Transverse colon (tissue), 4 donors: ENCODE data around the gene GSTK1. TPM values are rescaled to one million over a fixed set of nuclear protein-coding genes. Genes with fewer than 3 reads are reported as not detected.

Source experiments
- DNase-seq: peaks from one replicate; pipeline ENCODE4 v3.0.0-alpha.2; 2019
- H3K27ac ChIP-seq, 4 donors: fragments of 200-600 bp; sonication (generic); 2 replicates each; pipeline ENCODE4 v1.5.1; 2016 to 2018; ENCODE audit warnings: inconsistent platforms in 4 of 4
- H3K27me3 ChIP-seq: fragments of 200-600 bp; sonication (generic); 2 replicates; pipeline ENCODE4 v1.5.1; 2017; ENCODE audit warnings: inconsistent platforms
- H3K36me3 ChIP-seq, 4 donors: fragments of 200-600 bp; sonication (generic); 2 replicates each; pipeline ENCODE4 v1.5.1; 2017 to 2019; ENCODE audit warnings: inconsistent platforms in 4 of 4
- H3K4me1 ChIP-seq, 4 donors: fragments of 200-600 bp; sonication (generic); 2 replicates each; pipeline ENCODE4 v1.5.1; 2017 to 2020; ENCODE audit warnings: inconsistent platforms in 4 of 4
- H3K4me3 ChIP-seq, 4 donors: fragments of 200-600 bp; sonication (generic); 1 replicate in 1 of 4; 2 replicates in 3 of 4; pipeline versions ENCODE4 v1.5.1 to v1.6.1; 2017 to 2019; ENCODE audit warnings: inconsistent platforms in 4 of 4
- H3K9me3 ChIP-seq, 2 donors: fragments of 200-600 bp; sonication (generic); 2 replicates each; pipeline ENCODE4 v1.5.1; 2017 to 2019; ENCODE audit warnings: inconsistent platforms in 2 of 2
- EP300 ChIP-seq: sonication (generic); formaldehyde crosslinking; IDR thresholded peaks from one replicate; pipeline ENCODE4 v1.6.1; 2017; ENCODE audit warnings: antibody characterized with exemption, low read depth
- POLR2A ChIP-seq: fragments of 450-650 bp; IDR thresholded peaks from one replicate; pipeline ENCODE4 v1.6.1; 2016; ENCODE audit warnings: antibody characterized with exemption, mild to moderate bottlenecking, moderate library complexity
- POLR2AphosphoS5 ChIP-seq, 3 donors: sonication (generic); formaldehyde crosslinking; IDR thresholded peaks; one replicate each; pipeline ENCODE4 v1.6.1; 2016; ENCODE audit warnings: antibody characterized with exemption in 3 of 3
- WGBS, 2 donors: methylation state at CpG; one replicate each; pipeline ENCODE4 v1.1.5; 2018; ENCODE audit warnings: low coverage in 1 of 2; 5-methylcytosine and 5-hydroxymethylcytosine counted together
- in situ Hi-C, 4 donors: fragments of 200-750 bp; cut with MboI; loops; one replicate each; pipeline versions ENCODE4 v1.15.0 to v1.15.1; 2017; ENCODE audit warnings: low sequenced_read_pairs in 3 of 4, low pct_ligation_motif_present in 1 of 4, low pct_unique_long_range_greater_than_20kb in 1 of 4
- intact Hi-C: fragments of 100-400 bp; cut with DNase I; formaldehyde crosslinking; loops from one replicate; pipeline ENCODE4 v1.15.1; 2023; ENCODE audit warnings: low total_unique reads
- total RNA-seq, 4 donors: library from RNA; depleted of rRNA; stranded (reverse); fragments of >200 nt; gene quantifications; one replicate each; pipeline ENCODE4 v1.1.0, GENCODE V29; 2016
- TF ChIP-seq, protein P1 (sequence below), 5 experiments: fragments of 200-600 bp in 3 of 5; fragments of 450-650 bp in 2 of 5; sonication (generic) in 3 of 5; IDR thresholded peaks; 1 replicate in 2 of 5; 2 replicates in 3 of 5; pipeline ENCODE4 v1.5.1; 2016 to 2017; ENCODE audit warnings: antibody characterized with exemption in 5 of 5, inconsistent platforms in 3 of 5, mild to moderate bottlenecking in 2 of 5, moderate library complexity in 1 of 5

The GSTK1 gene
- total RNA-seq, 4 donors from 2014 or later, result 333 to 472 (median 376) TPM

DNA sequence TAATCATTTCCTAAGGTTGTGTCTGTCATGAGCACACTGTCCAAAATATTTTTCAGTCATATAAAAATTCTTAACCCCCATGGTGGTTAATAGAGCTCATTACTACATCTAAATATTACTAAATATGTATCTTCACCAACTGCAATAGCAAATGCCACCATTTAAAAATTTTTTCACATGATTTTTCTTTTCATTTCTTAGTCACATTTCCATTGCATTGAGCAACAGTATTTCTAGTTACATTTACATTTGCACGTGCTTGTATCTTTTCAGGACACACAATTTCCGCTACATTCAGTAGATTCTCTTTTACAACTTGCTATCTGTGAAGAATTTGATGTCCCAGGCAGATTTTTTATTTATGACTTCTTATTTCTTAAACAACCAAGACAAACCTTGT lies 46.6 kb upstream of the GSTK1 start:
- Histone ChIP-seq H3K4me3 (no peak overlapping the region), H3K27ac (no peak overlapping the region), H3K9me3 (no peaks in the 10 kb centered on the region), H3K36me3 (no peaks in the 10 kb centered on the region), H3K4me1 (no peaks in the 10 kb centered on the region), H3K27me3 (peaks cover 5% of the 10 kb centered on the region)
- TF ChIP-seq POLR2A (no peak), EP300 (no peak), POLR2AphosphoS5 (IDR thresholded peaks at IDR 0.05) (no peak)
- TF ChIP-seq, protein P1, sequence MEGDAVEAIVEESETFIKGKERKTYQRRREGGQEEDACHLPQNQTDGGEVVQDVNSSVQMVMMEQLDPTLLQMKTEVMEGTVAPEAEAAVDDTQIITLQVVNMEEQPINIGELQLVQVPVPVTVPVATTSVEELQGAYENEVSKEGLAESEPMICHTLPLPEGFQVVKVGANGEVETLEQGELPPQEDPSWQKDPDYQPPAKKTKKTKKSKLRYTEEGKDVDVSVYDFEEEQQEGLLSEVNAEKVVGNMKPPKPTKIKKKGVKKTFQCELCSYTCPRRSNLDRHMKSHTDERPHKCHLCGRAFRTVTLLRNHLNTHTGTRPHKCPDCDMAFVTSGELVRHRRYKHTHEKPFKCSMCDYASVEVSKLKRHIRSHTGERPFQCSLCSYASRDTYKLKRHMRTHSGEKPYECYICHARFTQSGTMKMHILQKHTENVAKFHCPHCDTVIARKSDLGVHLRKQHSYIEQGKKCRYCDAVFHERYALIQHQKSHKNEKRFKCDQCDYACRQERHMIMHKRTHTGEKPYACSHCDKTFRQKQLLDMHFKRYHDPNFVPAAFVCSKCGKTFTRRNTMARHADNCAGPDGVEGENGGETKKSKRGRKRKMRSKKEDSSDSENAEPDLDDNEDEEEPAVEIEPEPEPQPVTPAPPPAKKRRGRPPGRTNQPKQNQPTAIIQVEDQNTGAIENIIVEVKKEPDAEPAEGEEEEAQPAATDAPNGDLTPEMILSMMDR (IDR thresholded peaks at IDR 0.05), result no peak
- 87 to 90% methylated on average over 2 of the region's 2 CpGs for WGBS, 2 donors
- in situ Hi-C loops (loop anchor here (25.0 kb wide), 3 partner anchors 329 to 579 kb away; partner anchors contain the start of genes EPHB6 (in 3 of the 4) and TRPV6 (in 1 of the 4)), intact Hi-C loops (loop anchor here (10.0 kb wide), 1 partner anchor 342 kb away; no protein-coding TSS in a partner anchor)
- no peak for DNase-seq

DNA sequence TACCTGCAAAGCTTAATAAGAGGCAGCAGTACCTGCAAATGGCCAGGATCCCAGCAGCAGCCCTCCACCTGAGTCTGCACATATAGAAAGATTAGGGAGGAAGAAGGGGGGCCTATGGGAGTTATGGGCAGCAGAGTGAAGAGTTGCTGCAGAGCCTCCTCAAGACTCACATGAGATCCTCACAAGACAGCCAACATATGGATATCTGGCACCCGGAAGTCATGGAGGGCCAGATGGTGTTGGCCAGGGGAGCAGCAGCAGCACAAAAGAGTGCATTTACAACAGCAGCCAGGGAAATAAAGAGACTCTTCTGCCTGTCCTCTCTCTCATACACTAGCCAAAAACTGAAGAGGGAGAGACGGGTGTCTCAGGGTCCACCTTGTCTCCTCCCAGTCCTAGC lies 45.4 kb upstream of the GSTK1 start:
- in situ Hi-C loops, result loop anchor here (25.0 kb wide), 3 partner anchors 331 to 581 kb away; partner anchors contain the start of genes EPHB6 (in 3 of the 4) and TRPV6 (in 1 of the 4)
- 63 to 83% methylated on average over 2 of the region's 2 CpGs for WGBS, 2 donors
- Histone ChIP-seq H3K9me3 (no peaks in the 10 kb centered on the region), H3K27ac (no peak overlapping the region), H3K27me3 (peaks cover 6% of the 10 kb centered on the region), H3K4me3 (no peak overlapping the region), H3K36me3 (no peaks in the 10 kb centered on the region), H3K4me1 (no peaks in the 10 kb centered on the region)
- TF ChIP-seq, protein P1 (IDR thresholded peaks at IDR 0.05), result no peak
- TF ChIP-seq EP300, result no peak
- TF ChIP-seq POLR2A, result no peak
- TF ChIP-seq POLR2AphosphoS5 (IDR thresholded peaks at IDR 0.05), result no peak
- no peak for DNase-seq
- intact Hi-C loops, result loop anchor here (10.0 kb wide), 1 partner anchor 343 kb away; no protein-coding TSS in a partner anchor

DNA sequence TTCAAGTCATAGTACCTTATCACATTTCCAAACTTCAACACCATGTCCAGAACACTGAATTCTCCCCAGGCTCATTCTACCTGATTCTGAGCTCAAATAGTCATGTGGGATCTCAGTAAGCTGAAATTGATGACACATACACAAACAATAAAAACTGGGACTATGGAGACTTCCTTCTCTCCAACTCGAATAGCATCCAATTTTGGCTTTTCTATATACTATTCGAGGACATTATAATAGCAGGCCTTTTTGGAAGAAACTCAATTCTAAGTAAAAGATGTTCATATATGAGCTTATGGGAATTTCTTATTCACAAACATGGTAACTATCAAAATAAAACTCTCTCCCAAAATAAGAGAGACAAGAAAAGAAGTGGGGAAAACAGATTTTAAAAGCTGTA lies 42.0 kb upstream of the GSTK1 start:
- intact Hi-C loops (no loop called here), in situ Hi-C loops (loop anchor here (25.0 kb wide), 3 partner anchors 334 to 584 kb away; partner anchors contain the start of genes EPHB6 (in 3 of the 4) and TRPV6 (in 1 of the 4))
- Histone ChIP-seq H3K9me3 (no peaks in the 10 kb centered on the region), H3K4me1 (no peaks in the 10 kb centered on the region), H3K27me3 (peaks cover 6% of the 10 kb centered on the region), H3K4me3 (no peak overlapping the region), H3K27ac (no peak overlapping the region), H3K36me3 (no peaks in the 10 kb centered on the region)
- DNase-seq, result no peak
- 60 to 73% methylated on average over 2 of the region's 2 CpGs for WGBS, 2 donors
- TF ChIP-seq EP300, result no peak
- TF ChIP-seq, protein P1 (IDR thresholded peaks at IDR 0.05), result no peak
- no peak for TF ChIP-seq POLR2A
- TF ChIP-seq POLR2AphosphoS5 (IDR thresholded peaks at IDR 0.05), result no peak

DNA sequence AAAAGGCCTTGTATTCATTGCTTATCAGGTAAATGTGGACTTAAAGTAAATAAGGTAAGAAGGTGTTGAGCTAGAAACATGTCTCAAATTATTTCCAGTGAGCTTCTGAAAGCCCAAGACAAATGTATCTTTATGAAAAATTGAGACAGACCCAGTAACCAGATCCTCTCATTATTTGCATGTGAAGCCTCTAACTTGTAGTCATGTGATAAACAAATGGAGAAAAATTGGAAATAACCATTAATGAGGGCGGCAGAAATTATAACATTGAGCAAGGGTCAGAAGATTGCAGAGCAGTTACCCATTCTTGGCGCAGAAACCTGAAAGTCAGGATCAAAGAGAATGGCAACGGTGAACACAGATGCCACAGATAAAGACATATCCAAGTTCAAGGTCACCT lies 41.5 kb upstream of the GSTK1 start, which contains the start of gene TAS2R40:
TAS2R40 (plus strand) TSS at position 301 of the 400 bp plus-strand sequence; CDS start at position 343, 42 bp downstream.
- Histone ChIP-seq H3K27me3 (peaks cover 6% of the 10 kb centered on the region), H3K9me3 (no peaks in the 10 kb centered on the region), H3K27ac (no peak within 1 kb of the TSS), H3K36me3 (no peaks in the 10 kb centered on the region), H3K4me3 (no peak within 1 kb of the TSS), H3K4me1 (no peaks in the 10 kb centered on the region)
- WGBS, 2 donors, result 63 to 76% methylated on average over 3 of the region's 3 CpGs
- in situ Hi-C loops, result loop anchor here (25.0 kb wide), 3 partner anchors 334 to 584 kb away; partner anchors contain the start of genes EPHB6 (in 3 of the 4) and TRPV6 (in 1 of the 4)
- no peak for DNase-seq
- TF ChIP-seq POLR2A (no peak), EP300 (no peak), POLR2AphosphoS5 (IDR thresholded peaks at IDR 0.05) (no peak)
- TF ChIP-seq, protein P1 (IDR thresholded peaks at IDR 0.05), result no peak
- intact Hi-C loops, result no loop called here
